ENCODE data around the gene CYP4F2.

DNA sequence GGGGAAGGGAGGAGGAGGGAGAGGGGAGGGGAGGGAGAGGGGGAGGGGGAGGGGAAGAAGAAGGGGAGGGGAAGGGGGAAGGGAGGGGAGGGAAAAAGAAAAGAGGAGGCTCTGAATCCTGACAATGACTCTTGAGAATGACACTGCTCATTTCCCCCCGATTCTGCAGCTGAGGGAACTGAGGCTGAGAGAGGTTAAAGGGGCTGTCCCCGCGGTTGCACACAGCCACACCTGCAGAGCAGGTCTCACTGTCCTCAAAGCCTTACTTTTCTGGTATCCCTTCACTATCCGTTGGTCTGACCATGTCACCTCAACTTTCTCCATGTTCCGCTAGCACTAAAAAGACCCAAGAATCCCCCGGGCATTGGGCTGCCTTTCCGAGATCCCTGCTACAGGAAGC lies 35.4 kb downstream of the CYP4F2 start:
- TF ChIP-seq POLR2A (IDR thresholded peaks at IDR 0.05) = no peak
- TF ChIP-seq, protein P1, sequence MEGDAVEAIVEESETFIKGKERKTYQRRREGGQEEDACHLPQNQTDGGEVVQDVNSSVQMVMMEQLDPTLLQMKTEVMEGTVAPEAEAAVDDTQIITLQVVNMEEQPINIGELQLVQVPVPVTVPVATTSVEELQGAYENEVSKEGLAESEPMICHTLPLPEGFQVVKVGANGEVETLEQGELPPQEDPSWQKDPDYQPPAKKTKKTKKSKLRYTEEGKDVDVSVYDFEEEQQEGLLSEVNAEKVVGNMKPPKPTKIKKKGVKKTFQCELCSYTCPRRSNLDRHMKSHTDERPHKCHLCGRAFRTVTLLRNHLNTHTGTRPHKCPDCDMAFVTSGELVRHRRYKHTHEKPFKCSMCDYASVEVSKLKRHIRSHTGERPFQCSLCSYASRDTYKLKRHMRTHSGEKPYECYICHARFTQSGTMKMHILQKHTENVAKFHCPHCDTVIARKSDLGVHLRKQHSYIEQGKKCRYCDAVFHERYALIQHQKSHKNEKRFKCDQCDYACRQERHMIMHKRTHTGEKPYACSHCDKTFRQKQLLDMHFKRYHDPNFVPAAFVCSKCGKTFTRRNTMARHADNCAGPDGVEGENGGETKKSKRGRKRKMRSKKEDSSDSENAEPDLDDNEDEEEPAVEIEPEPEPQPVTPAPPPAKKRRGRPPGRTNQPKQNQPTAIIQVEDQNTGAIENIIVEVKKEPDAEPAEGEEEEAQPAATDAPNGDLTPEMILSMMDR (IDR thresholded peaks at IDR 0.05 in 4 of 5, conservative IDR thresholded peaks at IDR 0.05 in 1 of 5) = no peak
